ENCODE results near the gene ICOSLG. TPM values are rescaled to one million over a fixed set of nuclear protein-coding genes. Genes with fewer than 3 reads are reported as not detected.
A peak's percentile ranks its signal among the peaks of the same experiment; 100 is the strongest.
"Not testable (repeated sequence)": the region's sequence is repeated elsewhere in the genome, so short reads cannot be mapped to it uniquely, and the experiment has no call there.

The ICOSLG gene
- total and polyA plus RNA-seq, 12 donors, result 0.90 to 6.2 (median 1.6) TPM

DNA sequence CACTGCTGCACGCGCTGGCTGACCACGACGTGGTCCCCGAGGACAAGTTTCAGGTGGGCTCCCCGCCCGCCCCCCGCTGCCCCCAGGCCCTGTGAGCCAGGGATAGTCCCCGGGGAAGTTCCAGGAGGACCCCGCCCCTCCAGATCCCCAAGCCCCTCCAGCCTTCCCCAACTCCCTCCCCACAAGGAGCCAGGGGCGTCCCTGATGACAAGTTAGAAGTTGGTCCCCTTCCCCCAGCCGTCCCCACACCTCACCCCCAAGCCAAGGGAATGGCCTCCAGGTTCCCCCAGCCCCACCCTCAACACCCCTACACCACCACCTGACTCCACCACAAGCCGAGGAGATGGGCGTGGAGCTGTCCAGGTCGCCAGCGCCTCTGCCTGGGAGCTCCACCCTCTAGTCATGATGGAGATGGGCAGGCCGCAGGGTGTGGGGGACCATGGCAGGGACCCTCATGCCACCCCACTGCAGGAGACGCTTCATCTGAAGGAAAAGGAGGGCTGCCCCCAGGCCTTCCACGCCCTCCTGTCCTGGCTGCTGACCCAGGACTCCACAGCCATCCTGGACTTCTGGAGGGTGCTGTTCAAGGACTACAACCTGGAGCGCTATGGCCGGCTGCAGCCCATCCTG lies 45.5 kb upstream of the ICOSLG start:
- DNase-seq, result no peak
- H3K27ac ChIP-seq, result no peak overlapping the region
- H3K36me3 ChIP-seq, result no peaks in the 10 kb centered on the region
- H3K27me3 ChIP-seq, result peaks cover 0 to 30% (median 21%) of the 10 kb centered on the region in 7 donors
- intact Hi-C loops (cut with DNase I), result no loop called here
- 56% methylated on average over 21 of the region's 21 CpGs for WGBS, 2 donors
- H3K4me3 ChIP-seq, result peak overlapping the region in 6 of 10 donors; percentile 26 to 39 (median 33)
- H3K4me1 ChIP-seq, result peaks cover 0 to 9% (median 0%) of the 10 kb centered on the region in 9 donors
- TF ChIP-seq, protein P1, sequence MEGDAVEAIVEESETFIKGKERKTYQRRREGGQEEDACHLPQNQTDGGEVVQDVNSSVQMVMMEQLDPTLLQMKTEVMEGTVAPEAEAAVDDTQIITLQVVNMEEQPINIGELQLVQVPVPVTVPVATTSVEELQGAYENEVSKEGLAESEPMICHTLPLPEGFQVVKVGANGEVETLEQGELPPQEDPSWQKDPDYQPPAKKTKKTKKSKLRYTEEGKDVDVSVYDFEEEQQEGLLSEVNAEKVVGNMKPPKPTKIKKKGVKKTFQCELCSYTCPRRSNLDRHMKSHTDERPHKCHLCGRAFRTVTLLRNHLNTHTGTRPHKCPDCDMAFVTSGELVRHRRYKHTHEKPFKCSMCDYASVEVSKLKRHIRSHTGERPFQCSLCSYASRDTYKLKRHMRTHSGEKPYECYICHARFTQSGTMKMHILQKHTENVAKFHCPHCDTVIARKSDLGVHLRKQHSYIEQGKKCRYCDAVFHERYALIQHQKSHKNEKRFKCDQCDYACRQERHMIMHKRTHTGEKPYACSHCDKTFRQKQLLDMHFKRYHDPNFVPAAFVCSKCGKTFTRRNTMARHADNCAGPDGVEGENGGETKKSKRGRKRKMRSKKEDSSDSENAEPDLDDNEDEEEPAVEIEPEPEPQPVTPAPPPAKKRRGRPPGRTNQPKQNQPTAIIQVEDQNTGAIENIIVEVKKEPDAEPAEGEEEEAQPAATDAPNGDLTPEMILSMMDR (IDR thresholded peaks at IDR 0.05), result no peak
- no peak for ATAC-seq
- H3K9me3 ChIP-seq, result no peaks in the 10 kb centered on the region

DNA sequence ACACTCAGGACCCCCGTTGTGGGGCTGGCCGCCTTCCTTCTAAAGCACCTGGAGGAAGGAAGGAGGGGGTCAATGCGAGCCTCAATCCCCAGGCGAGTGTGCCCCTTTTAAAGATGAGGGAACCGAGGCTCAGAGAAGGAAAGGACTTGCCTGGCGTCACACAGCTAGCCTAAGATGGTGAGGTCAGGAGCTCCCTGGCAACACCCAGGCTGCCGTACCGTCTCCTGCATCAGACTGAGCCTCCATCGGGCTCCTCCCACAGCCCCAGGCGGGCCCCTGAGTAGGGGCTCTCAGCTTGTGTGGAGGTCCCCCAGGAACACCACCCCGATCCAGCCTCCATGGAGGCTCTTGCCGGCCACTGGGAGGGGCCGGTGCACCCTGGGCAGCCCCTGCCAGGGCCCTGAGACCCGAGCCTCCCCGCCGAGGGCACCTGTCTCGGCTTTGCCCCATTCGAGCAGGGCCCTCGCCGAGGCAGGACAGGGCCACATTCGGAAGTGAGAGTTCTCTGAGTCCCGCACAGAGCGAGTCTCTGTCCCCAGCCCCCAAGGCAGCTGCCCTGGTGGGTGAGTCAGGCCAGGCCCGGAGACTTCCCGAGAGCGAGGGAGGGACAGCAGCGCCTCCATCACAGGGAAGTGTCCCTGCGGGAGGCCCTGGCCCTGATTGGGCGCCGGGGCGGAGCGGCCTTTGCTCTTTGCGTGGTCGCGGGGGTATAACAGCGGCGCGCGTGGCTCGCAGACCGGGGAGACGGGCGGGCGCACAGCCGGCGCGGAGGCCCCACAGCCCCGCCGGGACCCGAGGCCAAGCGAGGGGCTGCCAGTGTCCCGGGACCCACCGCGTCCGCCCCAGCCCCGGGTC lies 44.6 kb upstream of the ICOSLG start, which contains the start of gene AIRE:
AIRE (plus strand) TSS at position 739 of the 855 bp plus-strand sequence. CDS start 131 bp downstream, outside the sequence.
- peak within 1 kb of the TSS in 8 of 10 donors; percentile 9 to 39 (median 32) for H3K4me3 ChIP-seq
- 28 to 31% methylated on average over 44 to 56 of the region's 56 CpGs for WGBS, 2 donors
- DNase-seq, result no peak

DNA sequence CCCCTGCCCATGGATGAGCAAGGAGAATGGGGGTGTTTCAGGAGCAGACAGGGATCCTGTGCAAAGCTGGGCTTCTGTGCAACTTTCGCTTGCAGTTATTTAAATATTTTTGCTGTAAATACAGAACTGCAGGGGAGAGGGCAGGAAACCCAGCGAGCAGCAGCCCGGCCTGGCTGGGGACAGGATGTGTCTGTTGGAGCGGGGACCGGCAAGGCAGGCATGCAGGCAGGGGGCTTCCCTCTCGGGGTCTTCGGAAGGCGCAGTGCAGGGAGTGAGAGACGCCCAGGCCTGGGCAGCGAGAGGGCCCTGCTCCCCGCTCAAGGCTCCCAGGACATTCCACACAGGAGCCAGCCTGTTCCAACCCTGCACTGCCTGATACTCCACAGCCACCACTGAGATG lies 43.2 kb upstream of the ICOSLG start:
- ATAC-seq (no peak), DNase-seq (no peak)
- Histone ChIP-seq H3K27me3 (peaks cover 0 to 30% (median 21%) of the 10 kb centered on the region in 7 donors), H3K27ac (no peak overlapping the region), H3K4me1 (peaks cover 0 to 9% (median 0%) of the 10 kb centered on the region in 9 donors), H3K4me3 (no peak overlapping the region), H3K36me3 (no peaks in the 10 kb centered on the region), H3K9me3 (no peaks in the 10 kb centered on the region)
- intact Hi-C loops (cut with DNase I), result no loop called here
- TF ChIP-seq, protein P1 (IDR thresholded peaks at IDR 0.05), result no peak
- WGBS, 2 donors, result 69 to 71% methylated on average over 11 of the region's 11 CpGs

More for the DNA sequence above, 44.6 kb upstream of the ICOSLG start, which contains the start of gene AIRE:
- no peaks in the 10 kb centered on the region for H3K9me3 ChIP-seq
- H3K4me1 ChIP-seq, result peaks cover 0 to 9% (median 0%) of the 10 kb centered on the region in 9 donors
- no peak within 1 kb of the TSS for H3K27ac ChIP-seq
- TF ChIP-seq, protein P1 (IDR thresholded peaks at IDR 0.05), result peak in 1 of 9 donors; percentile 4
- no peaks in the 10 kb centered on the region for H3K36me3 ChIP-seq
- peak in 4 of 8 donors; percentile 5 to 74 (median 34) for ATAC-seq
- intact Hi-C loops (cut with DNase I), result no loop called here
- peaks cover 0 to 30% (median 21%) of the 10 kb centered on the region in 7 donors for H3K27me3 ChIP-seq

DNA sequence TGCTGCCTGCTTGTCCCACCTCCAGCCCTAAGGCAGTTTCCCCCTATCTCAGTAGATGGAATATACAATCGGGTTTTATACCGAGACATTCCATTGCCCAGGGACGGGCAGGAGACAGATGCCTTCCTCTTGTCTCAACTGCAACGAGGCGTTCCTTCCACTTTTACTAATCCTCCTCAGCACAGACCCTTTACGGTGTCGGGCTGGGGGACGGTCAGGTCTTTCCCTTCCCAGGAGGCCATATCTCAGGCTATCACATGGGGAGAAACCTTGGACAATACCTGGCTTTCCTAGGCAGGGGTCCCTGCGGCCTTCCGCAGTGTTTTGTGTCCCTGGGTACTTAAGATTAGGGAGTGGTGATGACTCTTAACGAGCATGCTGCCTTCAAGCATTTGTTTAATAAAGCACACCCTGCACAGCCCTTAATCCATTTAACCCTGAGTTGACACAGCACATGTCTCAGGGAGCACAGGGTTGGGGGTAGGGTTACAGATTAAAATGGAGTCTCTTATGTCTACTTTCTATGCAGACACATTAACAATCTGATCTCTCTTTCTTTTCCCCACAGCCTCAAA lies 42.6 kb upstream of the ICOSLG start:
- intact Hi-C loops (cut with DNase I); H3K36me3 ChIP-seq; H3K4me1 ChIP-seq; ATAC-seq; H3K4me3 ChIP-seq; DNase-seq; H3K9me3 ChIP-seq; H3K27ac ChIP-seq: not testable (repeated sequence)
- H3K27me3 ChIP-seq, result peaks cover 0 to 30% (median 21%) of the 10 kb centered on the region in 7 donors
- whole genome bisulfite sequencing, 2 donors, result 76 to 81% methylated on average over 11 of the region's 11 CpGs
